ENCODE measurements around the gene SMYD4. TPM values are rescaled to one million over a fixed set of nuclear protein-coding genes. Genes with fewer than 3 reads are reported as not detected.
"Not testable (repeated sequence)": the region's sequence is repeated elsewhere in the genome, so short reads cannot be mapped to it uniquely, and the experiment has no call there.

The SMYD4 gene
- total RNA-seq, 1 experiment from 2014 or later, result 18.3 TPM

GRCh38 chr17:1834380-1835149, 4.9 kb upstream of the SMYD4 start:
- in situ Hi-C loops (cut with HindIII; ENCODE audit: low pct_unique_long_range_greater_than_20kb, low sequenced_read_pairs), result no loop called here
- no peak for DNase-seq (ENCODE audit: low read depth)

- DNase-seq (ENCODE audit: low read depth), result peak; percentile 27
- in situ Hi-C loops (cut with HindIII; ENCODE audit: low pct_unique_long_range_greater_than_20kb, low sequenced_read_pairs), result no loop called here
Observed at GRCh38 chr17:1830288-1830687, 586 bp upstream of the SMYD4 start.

DNA sequence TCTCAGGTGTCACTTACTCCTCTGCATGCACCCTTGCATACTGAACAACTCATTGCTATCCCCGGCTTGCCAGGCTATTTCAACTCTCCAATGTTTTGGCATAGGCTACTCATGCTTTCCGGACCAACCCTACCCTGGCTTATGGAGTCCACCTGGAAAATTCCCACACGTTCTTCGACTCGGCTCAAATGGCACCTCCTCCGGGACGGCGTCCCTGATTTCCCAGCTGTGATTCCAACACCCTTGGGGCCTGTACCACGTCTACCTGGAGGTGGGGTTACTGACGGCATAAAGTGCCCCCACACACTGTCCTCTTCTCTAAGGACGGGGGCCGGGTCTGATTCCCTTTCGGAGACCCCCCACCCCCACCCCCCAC, 498 bp downstream of the SMYD4 start:
- no peak for DNase-seq (ENCODE audit: low read depth)
- in situ Hi-C loops (cut with HindIII; ENCODE audit: low pct_unique_long_range_greater_than_20kb, low sequenced_read_pairs), result no loop called here

DNA sequence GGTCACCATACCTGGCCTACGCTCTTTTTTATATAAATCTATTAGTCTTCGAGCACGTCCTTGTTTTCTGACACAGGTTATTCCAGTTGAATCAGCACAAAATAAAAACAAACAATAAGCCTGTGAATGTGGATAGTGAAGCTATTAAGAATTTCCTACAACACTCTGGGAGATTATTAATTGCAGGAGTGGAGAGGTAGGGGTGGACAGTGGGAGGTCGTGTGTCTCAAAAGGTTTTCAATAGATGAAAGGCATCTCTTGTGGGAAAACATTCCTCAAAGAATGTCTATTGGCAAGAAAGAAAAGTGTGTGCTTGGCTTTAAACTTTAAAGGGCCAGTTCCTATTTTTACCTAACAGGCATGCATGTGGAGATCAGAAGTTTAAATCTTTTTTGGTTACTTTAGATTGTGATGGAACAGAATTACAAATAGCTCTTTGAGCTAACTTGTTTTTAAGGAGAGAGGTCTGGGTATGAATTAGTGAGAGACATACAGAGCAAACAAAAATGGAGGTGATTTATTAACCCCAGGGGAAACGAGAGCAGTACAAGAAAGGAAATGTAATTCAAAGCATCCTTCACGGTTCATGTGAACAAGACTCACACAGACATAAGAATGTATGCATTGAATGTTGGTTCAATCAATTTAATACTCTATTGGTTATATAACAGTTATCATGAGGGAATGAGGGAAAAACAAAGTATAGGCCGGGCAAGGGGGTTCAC, 9.0 kb downstream of the SMYD4 start:
- in situ Hi-C loops (cut with HindIII; ENCODE audit: low pct_unique_long_range_greater_than_20kb, low sequenced_read_pairs), result no loop called here
- no peak for DNase-seq (ENCODE audit: low read depth)

DNA sequence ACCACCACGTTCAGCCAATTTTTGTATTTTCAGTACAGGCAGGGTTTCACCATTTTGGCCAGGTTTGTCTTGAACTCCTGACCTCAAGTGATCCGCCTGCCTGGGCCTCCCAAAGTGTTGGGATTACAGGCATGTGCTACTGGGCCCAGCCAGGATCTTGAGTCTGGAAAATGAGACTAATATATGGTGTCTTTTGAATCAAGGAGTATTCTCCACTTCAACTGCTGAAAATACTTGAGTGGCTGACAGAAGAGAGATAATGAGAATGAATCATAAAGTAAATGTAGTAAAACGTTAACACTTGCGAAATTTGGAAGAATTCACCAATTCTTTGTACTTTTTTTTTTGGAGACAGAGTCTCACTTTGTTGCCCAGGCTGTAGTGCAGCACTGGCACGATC, 16.6 kb downstream of the SMYD4 start:
- no peak for DNase-seq (ENCODE audit: low read depth)
- in situ Hi-C loops (cut with HindIII; ENCODE audit: low pct_unique_long_range_greater_than_20kb, low sequenced_read_pairs), result no loop called here

GRCh38 chr17:1810450-1811103, 19.1 kb downstream of the SMYD4 start:
- DNase-seq (ENCODE audit: low read depth), result no peak
- in situ Hi-C loops (cut with HindIII; ENCODE audit: low pct_unique_long_range_greater_than_20kb, low sequenced_read_pairs), result no loop called here

- DNase-seq (ENCODE audit: low read depth); in situ Hi-C loops (cut with HindIII; ENCODE audit: low pct_unique_long_range_greater_than_20kb, low sequenced_read_pairs): not testable (repeated sequence)
Observed at GRCh38 chr17:1809815-1810214, 19.9 kb downstream of the SMYD4 start.

DNA sequence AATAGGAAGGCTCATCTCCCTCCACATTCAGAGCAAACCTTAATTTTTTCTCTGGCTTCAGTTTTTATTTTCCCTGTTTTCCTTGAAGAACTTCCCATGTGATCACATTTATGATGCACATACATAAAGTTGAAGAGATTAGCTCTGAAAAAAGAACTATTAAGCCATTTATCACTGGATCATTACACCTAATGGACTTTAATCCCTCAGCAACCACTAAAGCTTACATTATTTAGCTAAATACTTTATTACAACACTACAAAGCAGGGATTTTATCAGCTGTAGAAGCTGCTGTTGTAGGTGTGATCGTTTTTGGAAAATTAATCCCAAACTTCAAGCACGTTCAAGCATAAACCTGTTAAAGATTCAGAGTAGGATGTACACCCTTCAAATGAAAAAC, 21.1 kb downstream of the SMYD4 start:
- no peak for DNase-seq (ENCODE audit: low read depth)
- in situ Hi-C loops (cut with HindIII; ENCODE audit: low pct_unique_long_range_greater_than_20kb, low sequenced_read_pairs), result no loop called here

DNA sequence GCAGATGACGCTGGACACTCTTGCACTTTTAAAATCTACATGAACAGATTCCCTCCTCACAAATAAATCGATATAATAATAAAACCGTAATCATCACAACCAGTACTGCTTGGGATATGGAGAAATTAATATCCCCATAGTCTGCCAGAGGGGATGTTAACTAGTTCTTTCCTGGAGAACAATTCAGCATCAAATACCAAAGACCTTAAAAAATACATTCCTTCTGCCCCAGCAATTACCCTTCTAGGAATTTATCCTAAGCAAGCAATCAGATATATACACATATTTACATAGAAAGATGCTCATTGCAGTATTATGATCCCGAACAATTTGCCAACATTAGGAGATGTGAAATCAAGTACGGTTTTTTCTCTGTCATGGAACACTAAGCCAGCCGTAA, 21.8 kb downstream of the SMYD4 start:
- in situ Hi-C loops (cut with HindIII; ENCODE audit: low pct_unique_long_range_greater_than_20kb, low sequenced_read_pairs), result no loop called here
- no peak for DNase-seq (ENCODE audit: low read depth)

DNA sequence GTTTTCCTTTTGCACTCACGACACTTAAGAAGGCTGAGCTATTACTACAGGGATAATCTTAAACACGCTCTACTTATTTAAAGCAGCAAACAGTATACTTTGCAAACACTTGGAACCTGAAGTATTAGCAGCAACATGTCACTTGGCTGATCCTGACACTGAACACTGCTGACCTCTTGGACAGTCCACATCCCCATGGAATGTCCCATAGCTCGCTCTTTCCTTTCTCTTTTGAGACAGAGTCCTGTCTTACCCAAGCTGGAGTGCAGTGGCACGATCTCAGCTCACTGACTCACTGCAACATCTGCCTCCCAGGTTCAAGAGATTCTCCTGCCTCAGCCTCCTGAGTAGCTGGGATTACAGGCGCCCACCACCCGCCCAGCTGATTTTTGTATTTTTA, 26.4 kb downstream of the SMYD4 start:
- in situ Hi-C loops (cut with HindIII; ENCODE audit: low pct_unique_long_range_greater_than_20kb, low sequenced_read_pairs), result no loop called here
- DNase-seq (ENCODE audit: low read depth), result no peak

DNA sequence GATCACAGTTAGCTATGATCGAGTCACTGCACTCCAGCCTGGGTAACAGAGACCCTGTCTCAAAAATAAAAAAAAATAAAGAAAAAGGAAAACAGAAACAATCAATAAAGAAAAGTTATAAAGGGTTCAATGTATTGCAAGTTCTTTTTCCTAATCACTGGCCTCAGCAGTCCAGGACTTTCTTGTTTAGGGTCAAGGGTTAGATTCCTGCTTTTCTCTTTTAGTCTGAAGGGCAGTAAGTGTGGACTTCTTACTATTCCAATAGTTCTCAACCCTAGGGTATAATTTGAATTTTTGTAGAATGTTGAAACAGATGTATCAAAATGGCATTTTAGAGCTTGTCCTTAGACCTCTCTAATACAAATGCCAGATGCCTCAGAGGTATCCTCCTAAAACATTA, 27.3 kb downstream of the SMYD4 start:
- in situ Hi-C loops (cut with HindIII; ENCODE audit: low pct_unique_long_range_greater_than_20kb, low sequenced_read_pairs), result no loop called here
- no peak for DNase-seq (ENCODE audit: low read depth)

DNA sequence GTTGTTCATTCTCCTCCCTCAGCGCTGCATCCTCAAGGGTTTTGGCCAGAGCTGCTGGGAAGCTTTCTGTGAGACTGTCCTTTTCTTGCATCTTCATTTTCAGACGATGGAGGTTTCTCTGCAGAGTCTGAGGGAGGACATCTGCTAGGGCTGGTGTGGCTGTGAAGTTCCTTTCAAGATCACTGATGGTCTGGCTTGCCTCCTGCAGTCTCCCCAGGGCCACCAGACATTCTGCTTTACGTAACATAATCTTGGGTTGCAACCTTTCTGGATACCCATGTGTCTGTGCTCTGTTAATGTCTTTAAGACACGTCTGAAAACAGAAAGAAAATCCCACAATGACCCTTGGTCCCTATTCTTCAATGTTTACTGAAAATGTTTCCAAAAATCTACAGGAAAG, 29.0 kb downstream of the SMYD4 start:
- DNase-seq (ENCODE audit: low read depth), result no peak
- in situ Hi-C loops (cut with HindIII; ENCODE audit: low pct_unique_long_range_greater_than_20kb, low sequenced_read_pairs), result no loop called here

DNA sequence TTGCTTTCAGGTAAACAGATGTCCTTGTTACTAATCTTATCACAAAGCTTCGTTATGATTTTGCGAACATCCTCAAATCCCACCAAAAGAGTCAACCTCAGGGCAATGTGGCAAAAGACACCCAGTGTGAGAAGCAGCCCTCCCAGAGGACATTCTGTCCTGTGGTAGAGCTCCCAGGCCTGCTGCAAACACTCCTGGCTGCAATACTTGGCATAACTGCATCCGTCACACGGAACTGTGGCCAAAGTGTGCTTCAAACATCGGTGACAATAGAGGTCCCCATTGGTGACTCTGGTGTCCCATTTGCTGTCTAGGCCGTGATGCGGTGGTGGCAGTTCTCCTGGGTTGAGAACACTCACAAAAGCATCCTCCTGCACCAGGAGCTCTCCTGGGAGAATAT, 29.5 kb downstream of the SMYD4 start:
- no peak for DNase-seq (ENCODE audit: low read depth)
- in situ Hi-C loops (cut with HindIII; ENCODE audit: low pct_unique_long_range_greater_than_20kb, low sequenced_read_pairs), result no loop called here

DNA sequence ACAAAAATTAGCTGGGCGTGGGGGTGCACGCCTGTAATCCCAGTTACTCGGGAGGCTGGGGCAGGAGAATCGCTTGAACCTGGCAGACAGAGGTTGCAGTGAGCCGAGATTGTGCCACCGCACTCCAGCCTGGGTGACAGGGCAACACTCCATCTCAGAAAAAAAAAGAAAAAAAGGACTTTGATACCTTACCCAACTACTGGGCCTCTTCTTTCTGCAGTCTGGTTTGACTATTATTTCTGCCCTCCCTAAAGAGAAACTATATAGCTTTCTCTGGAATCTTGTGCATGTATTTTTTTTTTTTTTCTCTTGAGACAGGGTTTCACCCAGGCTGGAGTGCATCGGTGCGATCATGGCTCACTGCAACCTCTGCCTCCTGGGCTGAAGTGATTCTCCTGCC, 31.9 kb downstream of the SMYD4 start:
- in situ Hi-C loops (cut with HindIII; ENCODE audit: low pct_unique_long_range_greater_than_20kb, low sequenced_read_pairs); DNase-seq (ENCODE audit: low read depth): not testable (repeated sequence)

DNA sequence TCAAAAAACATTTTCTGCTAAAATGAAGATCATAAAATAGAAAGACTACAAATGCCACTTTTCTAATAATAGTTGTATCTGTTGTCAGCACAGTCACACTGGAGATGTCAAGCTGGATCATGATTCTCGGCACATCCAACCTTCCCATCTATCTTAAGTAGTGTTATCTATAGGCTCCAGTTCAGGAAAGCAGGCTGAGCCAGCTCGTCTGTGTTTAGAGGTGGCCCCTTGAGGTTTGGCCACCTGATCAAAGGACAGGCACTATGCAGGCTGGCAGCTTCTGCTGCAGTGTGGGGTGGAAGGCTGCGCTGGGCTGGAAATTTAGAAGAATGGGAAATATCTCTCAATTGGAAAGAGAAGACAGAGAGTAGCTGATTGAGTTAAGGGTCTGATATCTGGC, 32.4 kb downstream of the SMYD4 start:
- DNase-seq (ENCODE audit: low read depth), result no peak
- in situ Hi-C loops (cut with HindIII; ENCODE audit: low pct_unique_long_range_greater_than_20kb, low sequenced_read_pairs), result no loop called here

- in situ Hi-C loops (cut with HindIII; ENCODE audit: low pct_unique_long_range_greater_than_20kb, low sequenced_read_pairs), result no loop called here
- no peak for DNase-seq (ENCODE audit: low read depth)
Observed at GRCh38 chr17:1796800-1797199, 32.9 kb downstream of the SMYD4 start.

DNA sequence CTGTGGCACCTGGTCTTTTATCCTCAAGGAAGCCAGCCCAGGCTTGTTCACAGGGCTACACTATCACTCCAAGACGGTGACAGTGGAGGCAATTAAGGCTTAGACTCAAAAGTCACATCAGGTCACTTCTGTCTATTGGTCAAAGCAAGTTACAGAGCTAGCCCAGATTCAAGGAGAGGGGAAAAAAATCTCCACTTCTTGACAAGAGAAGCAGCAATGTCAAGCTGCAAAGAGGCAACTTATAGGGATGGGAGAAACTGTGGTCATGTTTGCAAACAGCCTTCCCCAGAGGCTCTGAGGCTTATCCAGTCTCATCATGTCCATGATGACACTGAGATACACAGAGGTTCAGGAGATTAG, 36.3 kb downstream of the SMYD4 start:
- DNase-seq (ENCODE audit: low read depth), result peak; percentile 55
- in situ Hi-C loops (cut with HindIII; ENCODE audit: low pct_unique_long_range_greater_than_20kb, low sequenced_read_pairs), result no loop called here

DNA sequence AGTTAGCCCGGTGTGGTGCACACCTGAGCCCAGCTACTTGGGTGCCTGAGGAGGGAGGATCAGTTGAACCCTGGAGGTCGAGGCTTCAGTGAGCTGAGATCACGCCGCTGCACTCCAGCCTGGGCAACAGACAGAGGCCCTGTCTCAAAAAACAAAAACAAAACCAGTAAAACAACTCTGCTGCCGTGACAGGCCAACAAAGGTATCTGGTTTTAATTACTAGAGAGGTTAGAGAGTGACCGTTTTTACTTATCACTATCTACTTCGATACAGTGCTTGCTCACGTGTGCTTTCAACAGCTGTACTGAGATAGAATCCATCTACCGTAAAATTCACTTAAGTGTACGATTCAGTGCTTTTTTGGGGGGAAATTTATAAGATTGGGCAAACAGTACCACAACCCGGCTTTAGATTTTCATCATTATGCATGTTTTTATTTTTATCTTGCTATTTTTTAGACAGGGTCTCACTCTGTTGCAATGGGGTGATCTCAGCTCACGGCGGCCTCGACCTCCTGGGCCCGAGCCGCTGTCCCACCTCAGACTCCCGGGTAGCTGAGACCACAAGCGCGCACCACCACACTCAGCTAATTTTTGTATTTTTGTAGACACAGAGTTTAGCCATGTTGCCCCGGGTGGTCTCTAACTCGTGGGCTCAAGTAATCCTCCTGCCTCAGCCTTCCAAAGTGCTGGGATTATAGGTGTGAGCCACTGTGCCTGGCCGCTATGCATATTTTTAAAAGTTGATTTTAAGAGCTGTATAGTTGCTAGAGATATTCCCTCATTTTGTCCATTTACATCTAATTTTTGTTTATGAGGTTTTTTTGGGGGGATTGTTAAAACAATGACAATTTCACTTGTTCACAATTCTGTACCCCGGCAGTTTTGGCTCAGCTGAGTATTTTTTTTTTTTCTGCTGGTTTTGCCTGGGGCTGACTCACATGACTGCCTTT, 36.9 kb downstream of the SMYD4 start:
- in situ Hi-C loops (cut with HindIII; ENCODE audit: low pct_unique_long_range_greater_than_20kb, low sequenced_read_pairs), result no loop called here
- DNase-seq (ENCODE audit: low read depth), result no peak

Measured in Caki2 (cell line).